Measurements from ENCODE around the gene TLX3. TPM values are rescaled to one million over a fixed set of nuclear protein-coding genes. Genes with fewer than 3 reads are reported as not detected.

The TLX3 gene
- total RNA-seq, 1 donor from 2014 or later: not detected

- Histone ChIP-seq H3K9me3 (no peaks in the 10 kb centered on the region), H3K27ac (no peak overlapping the region), H3K4me3 (no peak overlapping the region), H3K27me3 (peaks cover 81% of the 10 kb centered on the region), H3K4me1 (peaks cover 13% of the 10 kb centered on the region), H3K36me3 (no peaks in the 10 kb centered on the region)
- TF ChIP-seq CTCF (IDR thresholded peaks at IDR 0.05): no peak
- no peak for ATAC-seq
- intact Hi-C loops (cut with DNase I): no loop called here
- DNase-seq: peak; percentile 39
Observed at GRCh38 chr5:171306781-171307591, 2.1 kb upstream of the TLX3 start.

- H3K4me1 ChIP-seq: peaks cover 22% of the 10 kb centered on the region
Observed at GRCh38 chr5:171307789-171308452, 1.1 kb upstream of the TLX3 start.

GRCh38 chr5:171309276-171310211 is 496 bp downstream of the TLX3 start:
- intact Hi-C loops (cut with DNase I): no loop called here
- TF ChIP-seq CTCF (IDR thresholded peaks at IDR 0.05): no peak
- Histone ChIP-seq H3K9me3 (no peaks in the 10 kb centered on the region), H3K36me3 (no peaks in the 10 kb centered on the region), H3K27ac (no peak overlapping the region), H3K4me3 (no peak overlapping the region), H3K27me3 (peaks cover 98% of the 10 kb centered on the region), H3K4me1 (peaks cover 22% of the 10 kb centered on the region)
- DNase-seq (peak; percentile 59), ATAC-seq (no peak)

More at GRCh38 chr5:171307789-171308452, 1.1 kb upstream of the TLX3 start:
- Histone ChIP-seq H3K4me3 (no peak overlapping the region), H3K27me3 (peaks cover 90% of the 10 kb centered on the region), H3K36me3 (no peaks in the 10 kb centered on the region), H3K27ac (no peak overlapping the region), H3K9me3 (no peaks in the 10 kb centered on the region)
- DNase-seq (peak; percentile 26), ATAC-seq (no peak)
- intact Hi-C loops (cut with DNase I): no loop called here
- no peak for TF ChIP-seq CTCF (IDR thresholded peaks at IDR 0.05)

- no peaks in the 10 kb centered on the region for H3K36me3 ChIP-seq
- H3K9me3 ChIP-seq: no peaks in the 10 kb centered on the region
- peaks cover 26% of the 10 kb centered on the region for H3K4me1 ChIP-seq
- no peak overlapping the region for H3K4me3 ChIP-seq
- DNase-seq (no peak), ATAC-seq (no peak)
- H3K27ac ChIP-seq: no peak overlapping the region
- peaks cover 99% of the 10 kb centered on the region for H3K27me3 ChIP-seq
- TF ChIP-seq CTCF (IDR thresholded peaks at IDR 0.05): no peak
- intact Hi-C loops (cut with DNase I): no loop called here
Observed at GRCh38 chr5:171310212-171310818, 1.3 kb downstream of the TLX3 start.

GRCh38 chr5:171310819-171311321 is 1.8 kb downstream of the TLX3 start:
- ATAC-seq: no peak
- Histone ChIP-seq H3K9me3 (no peaks in the 10 kb centered on the region), H3K4me1 (peaks cover 32% of the 10 kb centered on the region), H3K27ac (no peak overlapping the region), H3K36me3 (no peaks in the 10 kb centered on the region), H3K4me3 (no peak overlapping the region), H3K27me3 (peaks cover 99% of the 10 kb centered on the region)
- no peak for TF ChIP-seq CTCF (IDR thresholded peaks at IDR 0.05)
- DNase-seq: peak; percentile 44
- intact Hi-C loops (cut with DNase I): no loop called here
